GM18868 (cell line): ENCODE measurements around the gene ABCA4.

Source experiments
- ATAC-seq: cut with Tn5 transposase; IDR thresholded peaks from one replicate; pipeline ENCODE4 v1.9.1; 2021; ENCODE audit warnings: mild to moderate bottlenecking, moderate library complexity; ENCODE audit not compliant: unreplicated experiment

The ABCA4 gene

GRCh38 chr1:94031154-94031553 is 89.8 kb downstream of the ABCA4 start:
- no peak for ATAC-seq

GRCh38 chr1:94029130-94029993 is 91.6 kb downstream of the ABCA4 start:
- no peak for ATAC-seq

GRCh38 chr1:94027721-94028515 is 93.0 kb downstream of the ABCA4 start:
- no peak for ATAC-seq

- ATAC-seq, result no peak
These were observed 94.1 kb downstream of the ABCA4 start for GRCh38 chr1:94026619-94027380.

- peak; percentile 59 for ATAC-seq
These were observed 95.3 kb downstream of the ABCA4 start for GRCh38 chr1:94025383-94026340.

GRCh38 chr1:94024104-94024792 is 96.7 kb downstream of the ABCA4 start:
- no peak for ATAC-seq

GRCh38 chr1:94022471-94023189 is 98.3 kb downstream of the ABCA4 start:
- no peak for ATAC-seq

GRCh38 chr1:94020764-94021579 is 100.0 kb downstream of the ABCA4 start:
- no peak for ATAC-seq

GRCh38 chr1:94019327-94019726 is 101.6 kb downstream of the ABCA4 start:
- ATAC-seq, result no peak

GRCh38 chr1:94017155-94017829 is 103.7 kb downstream of the ABCA4 start:
- no peak for ATAC-seq

GRCh38 chr1:94015489-94015817 is 105.5 kb downstream of the ABCA4 start:
- no peak for ATAC-seq

GRCh38 chr1:94014635-94015488 is 106.1 kb downstream of the ABCA4 start:
- ATAC-seq, result no peak

- ATAC-seq, result no peak
These were observed 106.9 kb downstream of the ABCA4 start for GRCh38 chr1:94014087-94014486.

- ATAC-seq, result no peak
These were observed 107.5 kb downstream of the ABCA4 start for GRCh38 chr1:94013367-94013878.

- ATAC-seq, result no peak
These were observed 108.1 kb downstream of the ABCA4 start for GRCh38 chr1:94012708-94013366.
